Tracheal epithelial cell (primary cell): ENCODE data around the gene IRF3. TPM values are rescaled to one million over a fixed set of nuclear protein-coding genes. Genes with fewer than 3 reads are reported as not detected.

Source experiments
- total RNA-seq: library from RNA; depleted of rRNA; stranded (reverse); fragments of >200 nt; gene quantifications from 2 replicates; pipeline ENCODE4 v1.2.1, GENCODE V29; 2014

Gene IRF3, protein sequence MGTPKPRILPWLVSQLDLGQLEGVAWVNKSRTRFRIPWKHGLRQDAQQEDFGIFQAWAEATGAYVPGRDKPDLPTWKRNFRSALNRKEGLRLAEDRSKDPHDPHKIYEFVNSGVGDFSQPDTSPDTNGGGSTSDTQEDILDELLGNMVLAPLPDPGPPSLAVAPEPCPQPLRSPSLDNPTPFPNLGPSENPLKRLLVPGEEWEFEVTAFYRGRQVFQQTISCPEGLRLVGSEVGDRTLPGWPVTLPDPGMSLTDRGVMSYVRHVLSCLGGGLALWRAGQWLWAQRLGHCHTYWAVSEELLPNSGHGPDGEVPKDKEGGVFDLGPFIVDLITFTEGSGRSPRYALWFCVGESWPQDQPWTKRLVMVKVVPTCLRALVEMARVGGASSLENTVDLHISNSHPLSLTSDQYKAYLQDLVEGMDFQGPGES
- 98.1 and 111 TPM in 2 replicates for total RNA-seq

DNA sequence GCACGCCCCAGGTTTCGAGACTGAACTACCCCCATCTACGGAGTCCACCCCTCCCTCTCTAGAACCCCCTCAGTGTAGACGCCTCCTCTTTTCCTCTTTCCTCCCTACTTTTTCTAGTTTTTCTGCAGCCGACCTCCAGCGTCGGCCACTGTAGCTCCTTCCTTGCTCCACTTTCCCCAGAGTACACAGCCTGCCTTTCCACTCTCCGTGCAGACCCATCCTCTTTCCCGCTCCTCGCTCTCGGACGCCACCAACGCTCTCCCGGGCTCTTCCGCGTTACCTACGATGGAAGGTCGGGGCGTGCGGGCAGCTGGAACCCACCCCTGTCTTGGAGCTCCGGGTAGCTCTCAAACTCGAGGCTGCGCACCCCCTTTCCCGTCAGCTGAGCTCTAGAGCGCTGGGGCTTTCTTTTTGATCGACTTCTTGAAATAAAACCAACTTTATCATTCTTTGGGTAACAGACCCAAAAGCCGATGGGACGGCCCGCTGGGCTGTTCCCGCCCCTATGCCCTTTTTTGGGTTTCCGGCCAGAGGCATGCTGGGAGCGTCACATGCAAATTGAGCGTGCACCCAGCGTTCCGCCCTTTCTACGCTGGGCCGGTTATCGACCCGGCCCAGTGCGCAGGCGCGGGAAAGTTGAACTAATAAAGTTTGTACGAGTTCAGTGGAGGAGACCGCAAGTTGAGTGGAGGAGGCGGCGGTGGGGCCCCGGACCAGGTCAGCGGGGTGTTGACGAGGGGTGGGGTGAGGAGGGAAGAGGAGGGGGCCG lies at the start of gene IRF3, which contains the start of gene BCL2L12:
IRF3 (minus strand) TSS at position 507 of the 769 bp plus-strand sequence. CDS start 1,019 bp downstream, outside the sequence.
BCL2L12 (plus strand) TSS at position 583 of the 769 bp plus-strand sequence. CDS start 760 bp downstream, outside the sequence.

DNA sequence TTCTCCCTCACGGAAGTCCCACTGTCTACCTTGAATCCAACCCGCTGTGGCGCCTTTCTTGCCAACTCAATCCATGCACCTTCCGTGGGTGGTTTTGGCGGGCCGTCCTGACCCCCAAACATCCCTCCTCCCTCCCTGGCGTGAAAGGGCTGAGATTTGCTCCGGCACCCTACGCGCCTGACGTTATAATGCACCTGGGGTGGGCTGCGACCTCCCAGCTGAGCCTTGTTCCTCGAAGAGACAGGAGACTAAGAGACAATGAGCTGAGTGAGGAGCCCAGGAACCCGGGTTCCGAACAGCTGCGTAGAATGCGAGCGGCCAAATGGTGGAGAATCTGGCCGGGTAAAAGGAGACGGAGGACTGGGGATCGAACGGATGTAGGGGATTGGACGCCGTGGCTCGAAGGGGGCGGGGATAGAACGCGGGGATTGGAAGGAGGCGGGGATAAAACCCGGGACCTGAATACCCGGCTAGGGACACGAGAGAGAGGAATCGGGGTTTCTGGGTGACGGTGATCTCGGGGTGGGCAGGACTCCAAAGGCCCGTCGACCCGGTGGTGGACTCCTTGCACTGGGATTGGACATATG lies 25.1 kb upstream of the IRF3 start, which contains the start of gene CPT1C:
CPT1C (plus strand) TSS at position 461 of the 587 bp plus-strand sequence. CDS start 1,137 bp downstream, outside the sequence.

DNA sequence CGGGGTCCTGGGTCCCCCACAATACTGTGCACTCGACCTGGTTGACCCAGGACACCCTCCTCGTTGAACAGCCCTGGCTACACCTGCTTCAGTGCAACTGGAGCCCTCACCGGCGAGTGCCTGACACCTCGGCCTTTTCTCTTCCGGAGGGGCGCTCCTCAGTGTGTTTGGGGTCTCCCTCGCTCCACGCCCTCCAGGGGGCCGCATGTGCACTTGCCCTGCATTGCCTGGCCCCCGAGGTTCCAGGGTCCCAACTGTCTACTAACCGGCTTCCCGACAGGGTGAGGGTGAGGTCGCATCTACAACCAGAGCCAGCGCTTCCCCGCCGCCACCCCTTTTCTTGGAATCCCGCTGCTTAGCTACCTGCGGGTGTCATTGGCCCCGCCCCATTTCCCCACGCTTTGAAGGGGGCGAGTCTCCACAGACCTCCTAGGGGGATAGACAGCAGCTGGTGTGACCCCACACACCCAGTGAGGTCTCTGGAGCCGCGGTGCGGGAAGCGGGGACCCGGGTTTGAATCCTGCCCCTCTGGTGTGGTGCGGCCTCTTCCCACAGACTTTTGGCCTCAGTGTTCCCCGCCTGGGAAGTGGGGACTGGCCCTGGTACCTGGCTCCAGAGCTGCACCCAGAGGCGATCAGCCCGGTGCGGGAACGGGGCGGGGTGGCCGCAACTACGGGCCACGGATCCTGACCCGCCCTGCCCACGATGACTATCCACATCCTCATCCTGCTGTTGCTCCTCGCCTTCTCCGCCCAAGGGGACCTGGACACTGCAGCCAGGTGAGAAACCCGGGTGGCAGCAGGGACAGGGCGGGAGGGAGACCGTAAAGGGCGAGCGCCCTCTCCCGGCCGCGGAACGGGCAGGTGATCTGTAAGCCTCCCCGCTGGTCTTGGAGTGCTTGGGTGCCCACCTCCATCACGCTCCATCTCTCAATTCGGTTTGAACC lies 23.7 kb upstream of the IRF3 start, which contains the start of gene ADM5:
ADM5 (plus strand) TSS at position 462 of the 946 bp plus-strand sequence; CDS start at position 706, 244 bp downstream.

DNA sequence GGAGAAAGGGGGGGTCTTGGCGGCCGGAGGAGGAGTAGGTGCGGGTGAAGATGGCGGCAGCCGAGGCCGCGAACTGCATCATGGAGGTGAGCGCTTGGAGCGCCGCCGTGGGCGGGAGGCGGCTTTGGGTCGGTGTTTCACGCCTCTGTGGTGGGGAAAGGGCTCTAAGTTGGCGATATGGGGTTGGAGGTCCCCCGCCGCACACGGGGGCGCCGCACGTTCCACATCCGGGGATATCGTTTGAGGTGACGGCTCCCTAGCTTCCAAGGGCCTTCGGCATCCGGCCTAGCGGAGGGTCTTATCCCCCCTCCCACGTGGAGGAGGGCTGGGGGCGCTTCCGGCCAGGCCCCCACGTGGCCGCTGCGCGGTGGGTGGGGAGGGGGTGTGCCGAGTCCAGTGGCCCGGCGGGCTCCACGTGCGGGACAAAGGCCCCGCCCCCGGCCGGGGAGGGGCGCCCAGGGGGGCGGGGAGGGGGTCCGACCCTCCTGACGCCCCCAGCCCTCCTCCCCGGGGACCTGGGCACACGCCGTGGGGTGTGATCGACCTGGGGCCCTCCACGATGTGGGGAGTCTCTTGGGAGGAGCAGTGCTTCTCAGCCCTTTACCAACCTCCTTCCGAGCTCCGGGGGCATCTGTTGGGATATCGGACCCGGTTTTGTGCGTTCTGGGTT lies 11.7 kb upstream of the IRF3 start, which contains the start of gene PRMT1:
PRMT1 (plus strand) TSS at position 41 of the 670 bp plus-strand sequence; CDS start at position 51, 10 bp downstream.

DNA sequence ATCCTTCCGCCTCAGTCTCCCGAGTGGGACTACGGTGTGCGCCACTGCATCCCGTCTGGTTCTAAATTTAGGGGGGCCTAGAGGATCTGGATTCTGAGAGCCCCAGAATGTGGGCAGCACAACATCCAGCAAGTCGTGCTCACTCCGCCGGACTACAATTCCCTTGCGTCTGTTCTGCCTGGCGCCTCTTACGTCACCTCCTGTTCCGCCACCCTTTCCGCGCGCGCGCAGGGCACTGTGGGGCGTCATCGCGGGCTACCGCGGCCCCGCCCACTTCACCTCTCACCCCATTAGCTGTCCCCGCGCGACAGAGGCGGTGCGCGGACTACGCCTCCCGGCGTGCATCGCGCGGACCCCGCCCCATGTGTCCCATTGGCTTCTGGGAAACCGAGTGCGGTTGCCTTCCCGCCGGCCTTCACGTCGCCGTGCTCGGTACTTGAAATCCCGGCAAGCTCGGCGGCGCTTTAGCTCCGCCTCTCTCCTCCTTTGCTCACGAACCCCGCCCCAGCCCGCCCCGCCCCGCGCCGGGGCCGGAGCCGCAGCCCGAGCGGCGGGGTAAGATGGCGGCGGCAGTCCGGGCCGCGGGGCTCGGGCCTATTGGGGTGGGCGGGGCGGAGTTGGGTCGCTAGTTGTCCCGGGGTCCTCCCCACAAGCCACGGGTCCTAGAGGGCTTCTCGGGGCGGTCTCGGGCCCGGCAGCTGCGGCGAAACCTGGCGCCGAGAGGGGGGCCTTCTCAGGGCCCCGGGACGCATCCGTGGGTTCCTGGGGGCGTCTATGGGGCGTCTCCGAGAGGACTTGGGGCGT lies 23.8 kb downstream of the IRF3 start, which contains the start of gene SCAF1:
SCAF1 (plus strand) TSS at position 522 of the 804 bp plus-strand sequence. CDS start 2,818 bp downstream, outside the sequence.

DNA sequence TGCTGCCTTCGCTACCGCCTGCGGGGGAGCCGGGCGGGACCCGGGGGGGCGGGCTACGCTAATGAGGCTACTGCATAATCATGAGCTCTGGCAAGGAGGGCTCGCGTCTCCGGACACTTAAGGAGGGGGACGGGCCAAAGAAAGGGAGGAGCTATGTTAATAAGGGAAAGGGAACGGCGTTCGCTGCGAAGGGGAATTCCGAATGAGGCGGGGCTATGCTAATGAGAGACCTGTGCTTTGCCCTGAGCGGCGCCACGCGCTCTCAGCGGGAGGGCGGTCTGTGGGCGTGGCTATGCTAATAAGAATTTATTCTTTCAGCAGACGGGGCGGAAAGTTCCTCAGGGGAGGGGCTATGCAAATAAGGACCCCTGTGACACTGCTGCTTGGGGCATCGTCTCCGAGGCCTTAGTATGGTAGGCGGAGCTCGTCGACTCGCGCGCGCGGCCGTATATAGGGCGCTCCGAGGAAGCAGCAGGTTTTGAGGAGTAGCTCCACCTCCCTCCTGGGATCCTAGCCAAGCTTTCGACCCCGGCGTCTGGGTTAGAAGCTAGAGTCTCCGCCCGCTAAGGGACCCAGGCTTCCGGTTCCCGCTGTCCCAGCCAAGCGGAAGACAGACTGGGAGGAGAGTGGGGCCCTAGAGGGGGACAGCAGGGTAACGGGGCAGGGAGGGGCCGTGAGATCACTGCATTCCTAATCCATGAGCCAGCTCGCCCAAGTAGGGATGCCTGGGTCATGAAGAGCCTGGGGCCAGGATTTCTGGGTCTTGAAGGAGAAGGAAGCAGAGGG lies 25.4 kb downstream of the IRF3 start, which contains the start of gene RRAS:
RRAS (minus strand) TSS at position 31 of the 786 bp plus-strand sequence. CDS start 45 bp downstream, outside the sequence.

Other genes with a start within 250 kb of the IRF3 start
- gene PTH2, start 242.4 kb downstream of the IRF3 start, total RNA-seq: not detected in 2 replicates
- not detected in 2 replicates for gene GFY, start 240.5 kb downstream of the IRF3 start, total RNA-seq
- gene SLC17A7, start 224.3 kb downstream of the IRF3 start, total RNA-seq: not detected in 2 replicates
- gene PIH1D1, start 214.0 kb downstream of the IRF3 start, total RNA-seq: 98.9 and 148 TPM in 2 replicates
- 23.7 and 48.0 TPM in 2 replicates for gene ALDH16A1, start 212.6 kb downstream of the IRF3 start, total RNA-seq
- not detected in 2 replicates for gene FLT3LG, start 191.6 kb downstream of the IRF3 start, total RNA-seq
- gene RPL13A, start 178.2 kb downstream of the IRF3 start, total RNA-seq: 6,353 and 8,609 TPM in 2 replicates
- gene RPS11, start 169.4 kb downstream of the IRF3 start, total RNA-seq: 5,302 and 8,401 TPM in 2 replicates
- 25.8 and 32.6 TPM in 2 replicates for gene FCGRT, start 153.2 kb downstream of the IRF3 start, total RNA-seq
- 1.7 and 1.9 TPM in 2 replicates for gene RCN3, start 137.9 kb downstream of the IRF3 start, total RNA-seq
- 63.5 and 88.0 TPM in 2 replicates for gene NOSIP, start 85.3 kb downstream of the IRF3 start, total RNA-seq
- 6.0 and 7.2 TPM in 2 replicates for gene PRRG2, start 84.5 kb downstream of the IRF3 start, total RNA-seq
- gene PRR12, start 74.7 kb downstream of the IRF3 start, total RNA-seq: 0.96 and 2.1 TPM in 2 replicates
- gene RRAS, start 25.7 kb downstream of the IRF3 start, total RNA-seq: 22.8 and 34.9 TPM in 2 replicates
- gene SCAF1, start 23.6 kb downstream of the IRF3 start, total RNA-seq: 14.2 and 16.4 TPM in 2 replicates
- gene BCL2L12, start 76 bp upstream of the IRF3 start, total RNA-seq: 2.4 and 3.8 TPM in 2 replicates
- 264 and 577 TPM in 2 replicates for gene PRMT1, start 11.4 kb upstream of the IRF3 start, total RNA-seq
- 0.64 and 0.72 TPM in 2 replicates for gene ADM5, start 23.7 kb upstream of the IRF3 start, total RNA-seq
- 1.4 and 1.9 TPM in 2 replicates for gene CPT1C, start 25.3 kb upstream of the IRF3 start, total RNA-seq
- not detected in 2 replicates for gene TSKS, start 97.4 kb upstream of the IRF3 start, total RNA-seq
- 39.2 and 39.5 TPM in 2 replicates for gene AP2A1, start 101.1 kb upstream of the IRF3 start, total RNA-seq
- 8.5 and 22.9 TPM in 2 replicates for gene FUZ, start 147.4 kb upstream of the IRF3 start, total RNA-seq
- 14.0 and 15.6 TPM in 2 replicates for gene MED25, start 152.4 kb upstream of the IRF3 start, total RNA-seq
- gene PTOV1, start 185.3 kb upstream of the IRF3 start, total RNA-seq: 24.7 and 38.1 TPM in 2 replicates
- gene PNKP, start 201.7 kb upstream of the IRF3 start, total RNA-seq: 31.5 and 34.7 TPM in 2 replicates
- gene AKT1S1, start 211.5 kb upstream of the IRF3 start, total RNA-seq: 2.8 and 5.3 TPM in 2 replicates
- 3.4 and 3.9 TPM in 2 replicates for gene TBC1D17, start 211.8 kb upstream of the IRF3 start, total RNA-seq
- 0.21 and 4.8 TPM in 2 replicates for gene IL4I1, start 231.0 kb upstream of the IRF3 start, total RNA-seq